Astrocyte of the spinal cord (primary cell): ENCODE measurements around the gene KAZALD1.

Experiments
- DNase-seq: peaks from one replicate; pipeline ENCODE4 v3.0.0; 2011; ENCODE audit warnings: low read depth, low spot score
- H3K4me3 ChIP-seq: 2 replicates; pipeline ENCODE4 v1.5.1; 2011; ENCODE audit warnings: low read depth, mild to moderate bottlenecking, low read length, moderate library complexity
- in situ Hi-C: cut with HindIII; loops from 2 replicates; pipeline ENCODE4 v1.10.0; 2017; ENCODE audit warnings: low sequenced_read_pairs
- TF ChIP-seq, protein P1 (sequence below): IDR thresholded peaks from 2 replicates; pipeline ENCODE4 v1.5.1; 2012; ENCODE audit warnings: low read depth, mild to moderate bottlenecking, low read length, inconsistent platforms

Gene KAZALD1

DNA sequence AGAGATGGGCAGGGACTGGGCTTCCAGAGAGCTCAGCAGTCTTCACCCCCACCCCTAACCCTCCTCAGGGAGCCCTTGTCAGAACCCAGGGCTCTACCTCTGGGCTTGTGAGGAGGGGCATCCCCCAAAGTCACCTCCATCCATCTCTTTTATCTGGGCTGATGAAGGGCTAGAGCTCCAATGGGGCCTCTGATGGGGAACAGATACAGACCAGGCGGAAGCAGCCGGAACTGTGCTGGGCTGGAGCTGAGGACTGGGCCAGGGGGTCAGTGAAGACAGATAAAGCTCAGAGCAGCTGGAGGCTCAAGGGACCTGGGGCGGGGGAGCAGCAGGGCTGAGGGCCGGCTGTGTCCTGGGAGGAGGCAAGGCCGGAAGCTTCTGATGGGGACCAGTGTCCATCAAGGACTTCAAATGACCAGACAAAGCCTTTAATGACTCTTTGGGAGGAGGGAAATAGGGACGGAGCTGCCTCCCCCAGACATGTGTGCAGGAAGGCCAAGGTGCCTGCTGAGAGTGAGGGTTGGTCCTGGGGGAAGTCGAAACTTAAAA, 10.2 kb downstream of the KAZALD1 start:
- no peak overlapping the region for H3K4me3 ChIP-seq
- in situ Hi-C loops: no loop called here
- TF ChIP-seq, protein P1, sequence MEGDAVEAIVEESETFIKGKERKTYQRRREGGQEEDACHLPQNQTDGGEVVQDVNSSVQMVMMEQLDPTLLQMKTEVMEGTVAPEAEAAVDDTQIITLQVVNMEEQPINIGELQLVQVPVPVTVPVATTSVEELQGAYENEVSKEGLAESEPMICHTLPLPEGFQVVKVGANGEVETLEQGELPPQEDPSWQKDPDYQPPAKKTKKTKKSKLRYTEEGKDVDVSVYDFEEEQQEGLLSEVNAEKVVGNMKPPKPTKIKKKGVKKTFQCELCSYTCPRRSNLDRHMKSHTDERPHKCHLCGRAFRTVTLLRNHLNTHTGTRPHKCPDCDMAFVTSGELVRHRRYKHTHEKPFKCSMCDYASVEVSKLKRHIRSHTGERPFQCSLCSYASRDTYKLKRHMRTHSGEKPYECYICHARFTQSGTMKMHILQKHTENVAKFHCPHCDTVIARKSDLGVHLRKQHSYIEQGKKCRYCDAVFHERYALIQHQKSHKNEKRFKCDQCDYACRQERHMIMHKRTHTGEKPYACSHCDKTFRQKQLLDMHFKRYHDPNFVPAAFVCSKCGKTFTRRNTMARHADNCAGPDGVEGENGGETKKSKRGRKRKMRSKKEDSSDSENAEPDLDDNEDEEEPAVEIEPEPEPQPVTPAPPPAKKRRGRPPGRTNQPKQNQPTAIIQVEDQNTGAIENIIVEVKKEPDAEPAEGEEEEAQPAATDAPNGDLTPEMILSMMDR: no peak
- DNase-seq: no peak

DNA sequence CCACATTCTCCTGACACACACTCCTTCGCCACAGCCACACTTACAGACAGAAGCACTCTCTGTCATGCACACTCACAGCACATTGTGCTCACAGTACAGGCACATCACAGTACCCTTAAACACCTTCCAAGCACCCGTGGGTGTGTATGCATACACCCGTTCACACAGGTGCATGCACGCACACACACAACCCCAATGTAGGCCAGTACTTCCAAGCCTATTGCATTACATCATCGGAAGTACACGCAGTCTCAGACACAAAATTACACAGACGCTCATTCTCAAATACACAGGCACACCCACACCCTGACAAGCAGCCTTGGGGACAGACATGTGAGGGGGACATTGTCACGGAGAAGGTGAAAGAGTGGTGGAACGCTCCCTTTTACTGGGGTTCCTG, 11.1 kb downstream of the KAZALD1 start:
- DNase-seq: no peak
- no peak overlapping the region for H3K4me3 ChIP-seq
- TF ChIP-seq, protein P1: no peak
- in situ Hi-C loops: no loop called here

DNA sequence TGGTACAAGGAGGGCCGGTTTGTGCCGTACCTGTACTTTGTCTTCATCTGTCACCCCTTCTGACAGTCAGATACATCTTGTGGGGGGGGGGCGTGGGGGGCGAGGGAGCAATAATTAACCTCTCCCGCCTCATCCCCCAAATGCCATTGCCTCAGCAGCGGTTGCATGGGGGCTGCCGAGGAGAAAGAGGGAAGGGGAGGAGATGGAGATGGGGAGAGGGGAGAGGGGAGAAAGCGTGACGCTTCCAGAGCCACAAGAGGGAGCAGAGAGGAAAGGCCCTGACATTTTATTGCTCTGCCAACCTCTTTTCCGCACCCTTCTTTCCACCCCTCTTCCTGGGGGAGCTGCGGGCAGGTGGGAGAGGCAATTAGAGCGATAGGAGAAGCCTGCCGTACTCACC, 11.8 kb downstream of the KAZALD1 start:
- TF ChIP-seq, protein P1: peak; percentile 17
- no peak for DNase-seq
- in situ Hi-C loops: no loop called here
- H3K4me3 ChIP-seq: no peak overlapping the region

DNA sequence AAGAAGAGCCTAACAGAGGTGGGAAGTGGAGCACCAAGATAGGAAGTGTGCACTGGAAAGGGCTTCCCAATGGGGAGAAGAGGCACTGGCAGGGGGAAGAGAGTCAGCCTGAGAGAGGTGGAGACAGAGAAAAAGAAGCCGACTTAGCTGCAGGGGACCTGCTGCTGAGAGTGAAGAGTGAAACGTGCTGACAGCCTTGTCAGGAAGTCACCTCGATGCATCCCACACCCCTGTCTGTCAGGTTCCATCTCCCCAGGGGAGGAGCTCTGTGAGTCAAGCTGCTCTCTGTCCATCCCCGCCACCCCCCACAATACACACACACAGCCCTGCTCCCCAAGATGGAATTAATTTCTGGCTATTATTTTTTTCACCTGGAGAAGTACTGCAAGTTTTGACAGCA, 14.0 kb downstream of the KAZALD1 start:
- TF ChIP-seq, protein P1: no peak
- in situ Hi-C loops: no loop called here
- DNase-seq: no peak
- H3K4me3 ChIP-seq: no peak overlapping the region

DNA sequence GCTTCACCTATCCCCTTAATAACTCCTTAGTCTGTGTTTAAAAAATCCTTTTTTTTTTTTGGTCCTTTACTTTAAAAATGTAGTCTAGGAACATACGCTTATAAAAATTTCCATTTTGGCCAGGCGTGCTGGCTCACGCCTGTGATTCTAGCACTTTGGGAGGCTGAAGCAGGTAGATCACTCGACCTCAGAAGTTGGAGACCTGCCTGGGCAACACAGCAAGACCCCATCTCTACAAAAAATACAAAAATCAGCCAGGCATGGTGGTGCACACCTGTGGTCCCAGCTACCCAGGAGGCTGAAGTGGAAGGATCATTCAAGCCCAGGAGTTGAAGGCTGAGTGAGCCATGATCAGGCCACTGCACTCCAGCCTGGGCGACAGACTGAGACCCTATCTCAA, 14.8 kb downstream of the KAZALD1 start:
- in situ Hi-C loops: no loop called here
- no peak for DNase-seq
- H3K4me3 ChIP-seq: no peak overlapping the region
- TF ChIP-seq, protein P1: no peak

DNA sequence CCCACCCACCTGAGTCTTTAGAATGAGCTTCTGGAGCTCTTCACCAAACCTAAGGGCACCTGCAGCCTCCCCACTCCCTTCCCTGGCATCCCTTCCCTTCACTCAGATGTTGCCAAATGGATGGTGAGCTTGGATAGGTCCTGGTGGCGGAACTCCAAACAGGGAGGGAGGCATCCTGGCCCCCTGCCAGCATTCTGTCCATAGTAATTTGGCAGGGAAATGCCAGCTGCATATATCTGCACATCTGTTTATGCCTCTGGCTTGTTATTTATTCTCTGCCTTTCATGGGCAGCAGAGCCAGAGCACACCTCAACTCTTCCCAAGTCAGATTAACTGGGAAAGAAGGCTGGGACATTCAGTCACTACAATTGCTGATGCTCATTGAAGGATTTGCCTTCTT, 18.1 kb downstream of the KAZALD1 start:
- no peak for DNase-seq
- in situ Hi-C loops: no loop called here

More for the DNA sequence above, 18.1 kb downstream of the KAZALD1 start:
- TF ChIP-seq, protein P1: no peak
- no peak overlapping the region for H3K4me3 ChIP-seq
